Mucosa of stomach (tissue), 1 donor: Measurements from ENCODE around the gene STON2.

Experiments used
- H3K27me3 ChIP-seq: one replicate; pipeline ENCODE4 v1.7.0; 2013; ENCODE audit warnings: mild to moderate bottlenecking, low read length; ENCODE audit not compliant: control insufficient read depth, insufficient read depth
- H3K36me3 ChIP-seq: one replicate; pipeline ENCODE4 v1.7.0; 2013; ENCODE audit warnings: low read length; ENCODE audit not compliant: control insufficient read depth, insufficient read depth
- H3K4me1 ChIP-seq: one replicate; pipeline ENCODE4 v1.7.0; 2013; ENCODE audit warnings: mild to moderate bottlenecking, low read length; ENCODE audit not compliant: control insufficient read depth, insufficient read depth
- H3K4me3 ChIP-seq: one replicate; pipeline ENCODE4 v1.7.0; 2013; ENCODE audit warnings: low read length
- H3K9ac ChIP-seq: one replicate; pipeline ENCODE4 v1.7.0; 2013; ENCODE audit warnings: mild to moderate bottlenecking, low read length, moderate library complexity
- H3K9me3 ChIP-seq: one replicate; pipeline ENCODE4 v1.7.0; 2013; ENCODE audit warnings: mild to moderate bottlenecking, low read length, moderate library complexity; ENCODE audit not compliant: control insufficient read depth
- donor health status: Pancreatic carcinoma.

Gene STON2

GRCh38 chr14:81415781-81416180, 15.7 kb upstream of the STON2 start:
- H3K9me3 ChIP-seq = no peaks in the 10 kb centered on the region
- H3K9ac ChIP-seq = no peak overlapping the region
- H3K36me3 ChIP-seq = no peaks in the 10 kb centered on the region
- H3K4me1 ChIP-seq = no peaks in the 10 kb centered on the region
- no peaks in the 10 kb centered on the region for H3K27me3 ChIP-seq
- H3K4me3 ChIP-seq = no peak overlapping the region

GRCh38 chr14:81414123-81414522, 14.0 kb upstream of the STON2 start:
- Histone ChIP-seq H3K9me3 (no peaks in the 10 kb centered on the region), H3K9ac (no peak overlapping the region), H3K27me3 (no peaks in the 10 kb centered on the region), H3K36me3 (no peaks in the 10 kb centered on the region), H3K4me3 (no peak overlapping the region), H3K4me1 (no peaks in the 10 kb centered on the region)

GRCh38 chr14:81412779-81413178, 12.7 kb upstream of the STON2 start:
- no peaks in the 10 kb centered on the region for H3K4me1 ChIP-seq
- H3K27me3 ChIP-seq = no peaks in the 10 kb centered on the region
- H3K9me3 ChIP-seq = no peaks in the 10 kb centered on the region
- H3K9ac ChIP-seq = no peak overlapping the region
- no peak overlapping the region for H3K4me3 ChIP-seq
- no peaks in the 10 kb centered on the region for H3K36me3 ChIP-seq

GRCh38 chr14:81408595-81408994, 8.5 kb upstream of the STON2 start:
- Histone ChIP-seq H3K27me3 (no peaks in the 10 kb centered on the region), H3K9ac (no peak overlapping the region), H3K4me1 (no peaks in the 10 kb centered on the region), H3K4me3 (no peak overlapping the region), H3K9me3 (no peaks in the 10 kb centered on the region), H3K36me3 (no peaks in the 10 kb centered on the region)

- Histone ChIP-seq H3K9ac (no peak overlapping the region), H3K36me3 (no peaks in the 10 kb centered on the region), H3K9me3 (no peaks in the 10 kb centered on the region), H3K27me3 (no peaks in the 10 kb centered on the region), H3K4me3 (no peak overlapping the region), H3K4me1 (no peaks in the 10 kb centered on the region)
Observed at GRCh38 chr14:81406863-81407262, 6.7 kb upstream of the STON2 start.

GRCh38 chr14:81402123-81402495, 2.0 kb upstream of the STON2 start:
- Histone ChIP-seq H3K27me3 (no peaks in the 10 kb centered on the region), H3K9ac (no peak overlapping the region), H3K36me3 (no peaks in the 10 kb centered on the region), H3K4me3 (no peak overlapping the region), H3K9me3 (no peaks in the 10 kb centered on the region), H3K4me1 (no peaks in the 10 kb centered on the region)

- Histone ChIP-seq H3K9me3 (no peaks in the 10 kb centered on the region), H3K36me3 (no peaks in the 10 kb centered on the region), H3K9ac (no peak overlapping the region), H3K4me1 (no peaks in the 10 kb centered on the region), H3K27me3 (no peaks in the 10 kb centered on the region), H3K4me3 (no peak overlapping the region)
Observed at GRCh38 chr14:81401420-81402122, 1.4 kb upstream of the STON2 start.

- Histone ChIP-seq H3K27me3 (no peaks in the 10 kb centered on the region), H3K36me3 (no peaks in the 10 kb centered on the region), H3K4me3 (no peak overlapping the region), H3K9ac (no peak overlapping the region), H3K4me1 (no peaks in the 10 kb centered on the region), H3K9me3 (no peaks in the 10 kb centered on the region)
Observed at GRCh38 chr14:81400852-81401251, 728 bp upstream of the STON2 start.

- no peaks in the 10 kb centered on the region for H3K27me3 ChIP-seq
- no peak overlapping the region for H3K9ac ChIP-seq
- no peaks in the 10 kb centered on the region for H3K4me1 ChIP-seq
- H3K36me3 ChIP-seq = no peaks in the 10 kb centered on the region
- no peaks in the 10 kb centered on the region for H3K9me3 ChIP-seq
- H3K4me3 ChIP-seq = no peak overlapping the region
Observed at GRCh38 chr14:81398196-81398891, 1.8 kb downstream of the STON2 start.

GRCh38 chr14:81396113-81396512, 4.0 kb downstream of the STON2 start:
- H3K9me3 ChIP-seq = no peaks in the 10 kb centered on the region
- H3K9ac ChIP-seq = no peak overlapping the region
- no peaks in the 10 kb centered on the region for H3K36me3 ChIP-seq
- H3K4me1 ChIP-seq = no peaks in the 10 kb centered on the region
- H3K27me3 ChIP-seq = no peaks in the 10 kb centered on the region
- no peak overlapping the region for H3K4me3 ChIP-seq

GRCh38 chr14:81394739-81395138, 5.4 kb downstream of the STON2 start:
- no peaks in the 10 kb centered on the region for H3K36me3 ChIP-seq
- H3K9me3 ChIP-seq = no peaks in the 10 kb centered on the region
- H3K4me3 ChIP-seq = no peak overlapping the region
- H3K27me3 ChIP-seq = no peaks in the 10 kb centered on the region
- H3K9ac ChIP-seq = no peak overlapping the region
- no peaks in the 10 kb centered on the region for H3K4me1 ChIP-seq

- H3K4me1 ChIP-seq = no peaks in the 10 kb centered on the region
- no peaks in the 10 kb centered on the region for H3K27me3 ChIP-seq
- no peaks in the 10 kb centered on the region for H3K36me3 ChIP-seq
- H3K4me3 ChIP-seq = no peak overlapping the region
- H3K9ac ChIP-seq = no peak overlapping the region
- H3K9me3 ChIP-seq = no peaks in the 10 kb centered on the region
Observed at GRCh38 chr14:81392976-81393643, 7.0 kb downstream of the STON2 start.
